Natural killer cell (primary cell): ENCODE results near the gene TAX1BP3. TPM values are rescaled to one million over a fixed set of nuclear protein-coding genes. Genes with fewer than 3 reads are reported as not detected.

ENCODE experiments used
- ATAC-seq, 3 donors: fragments of 150-1000 bp in 2 of 3; fragments of 200-7000 bp in 1 of 3; cut with Tn5 transposase; 1 replicate in 1 of 3; 2 replicates in 2 of 3; pipeline ENCODE4 v1.10.0; 2021; ENCODE audit warnings: mild to moderate bottlenecking in 2 of 3, moderate library complexity in 2 of 3
- DNase-seq, 2 donors: peaks; one replicate each; pipeline versions ENCODE4 v3.0.0 to v3.0.0-alpha.2; 2013 to 2021; ENCODE audit warnings: mixed read lengths in 1 of 2
- H3K27ac ChIP-seq: one replicate; pipeline ENCODE4 v1.5.1; 2013; ENCODE audit warnings: mild to moderate bottlenecking, low read length
- H3K27me3 ChIP-seq: one replicate; pipeline ENCODE4 v1.6.1; 2013; ENCODE audit warnings: low read length; ENCODE audit not compliant: control insufficient read depth, insufficient read depth
- H3K36me3 ChIP-seq: one replicate; pipeline ENCODE4 v1.6.1; 2013; ENCODE audit warnings: low read length; ENCODE audit not compliant: control insufficient read depth, insufficient read depth
- H3K4me1 ChIP-seq: one replicate; pipeline ENCODE4 v1.6.1; 2013; ENCODE audit warnings: low read length; ENCODE audit not compliant: control insufficient read depth, insufficient read depth
- H3K4me3 ChIP-seq: one replicate; pipeline ENCODE4 v1.5.1; 2013; ENCODE audit warnings: low read length
- H3K9me3 ChIP-seq: one replicate; pipeline ENCODE4 v1.6.1; 2013; ENCODE audit warnings: low read length; ENCODE audit not compliant: control insufficient read depth, insufficient read depth
- H3K27ac Mint-ChIP-seq, 2 donors: one replicate each; pipeline ENCODE4 v1.8.0; 2022; ENCODE audit warnings: mild to moderate bottlenecking in 2 of 2, mixed read lengths in 2 of 2, moderate library complexity in 1 of 2
- H3K27me3 Mint-ChIP-seq, 2 donors: one replicate each; pipeline ENCODE4 v1.8.0; 2022; ENCODE audit warnings: low read depth in 2 of 2, mixed read lengths in 2 of 2
- H3K36me3 Mint-ChIP-seq: one replicate; pipeline ENCODE4 v1.8.0; 2022; ENCODE audit warnings: mixed read lengths
- H3K4me1 Mint-ChIP-seq, 2 donors: one replicate each; pipeline ENCODE4 v1.8.0; 2022; ENCODE audit warnings: mixed read lengths in 2 of 2
- H3K4me3 Mint-ChIP-seq: one replicate; pipeline ENCODE4 v1.8.0; 2022; ENCODE audit warnings: mild to moderate bottlenecking, moderate library complexity, mixed read lengths
- H3K9me3 Mint-ChIP-seq, 2 donors: one replicate each; pipeline ENCODE4 v1.8.0; 2022; ENCODE audit warnings: mixed read lengths in 2 of 2
- WGBS: methylation state at CpG from one replicate; pipeline ENCODE4 v1.1.7; 2013; ENCODE audit warnings: missing lambda C conversion rate; ENCODE audit not compliant: insufficient coverage; 5-methylcytosine and 5-hydroxymethylcytosine counted together
- intact Hi-C: fragments of 100-400 bp; cut with micrococcal nuclease; formaldehyde crosslinking; loops from one replicate; pipeline ENCODE4 v1.14.2; 2022
- total RNA-seq, 4 donors: library from RNA; stranded (reverse); fragments of 120-200 nt in 1 of 4; gene quantifications; one replicate each; pipeline versions ENCODE4 v1.2.3 to v1.2.4, GENCODE V29; 2013 to 2022
- TF ChIP-seq, protein P1 (sequence below): fragments of 200-600 bp; IDR thresholded peaks from one replicate; pipeline ENCODE4 v1.8.0; 2022; ENCODE audit warnings: antibody characterized with exemption

Gene TAX1BP3
- total RNA-seq, 3 donors from 2014 or later (not counting 1 experiment from before 2014, with no cell fraction given) = 15.1 to 17.0 (median 16.3) TPM

DNA sequence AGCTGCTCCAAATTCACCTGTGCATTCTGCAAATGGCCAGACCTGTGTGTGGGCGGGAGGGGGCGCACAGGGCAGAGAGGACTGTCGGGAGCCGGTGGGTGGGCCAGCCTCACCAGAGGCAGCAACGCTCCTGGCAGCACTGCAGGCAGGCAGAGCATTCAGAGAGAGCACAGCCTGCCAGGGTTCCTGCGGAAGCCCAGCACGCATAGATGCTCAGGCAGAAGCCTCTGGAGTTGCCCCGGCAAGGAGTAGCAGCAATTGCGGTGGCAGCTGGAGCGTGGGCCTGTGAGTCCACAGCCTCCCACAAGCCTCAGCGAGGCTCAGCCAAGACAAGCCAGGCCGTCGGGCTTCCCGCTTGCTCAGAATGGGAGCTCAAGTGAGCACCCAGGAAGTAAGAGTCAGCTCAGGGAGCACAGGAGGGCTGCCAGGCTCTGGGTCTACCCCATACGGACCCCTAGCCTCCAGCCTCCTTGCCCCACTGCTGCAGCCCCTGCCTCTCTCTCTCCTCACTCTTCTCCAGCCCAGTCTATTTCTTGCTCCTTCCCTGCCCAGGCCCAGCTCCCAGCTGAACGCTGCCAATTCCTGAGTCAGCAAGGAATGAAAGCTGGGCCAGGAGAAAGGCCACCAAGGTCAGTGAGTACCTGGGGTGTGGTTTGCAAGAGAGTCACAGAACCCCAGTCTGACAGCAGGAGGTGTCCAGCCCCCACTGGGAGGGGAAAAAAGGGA, 9.9 kb upstream of the TAX1BP3 start:
- Mint-ChIP-seq H3K27ac (no peak overlapping the region), H3K9me3 (no peaks in the 10 kb centered on the region), H3K4me1 (peaks cover 0 to 4% of the 10 kb centered on the region in 2 donors), H3K4me3 (no peak overlapping the region), H3K36me3 (no peaks in the 10 kb centered on the region), H3K27me3 (no peaks in the 10 kb centered on the region)
- Histone ChIP-seq H3K9me3 (no peaks in the 10 kb centered on the region), H3K27me3 (no peaks in the 10 kb centered on the region), H3K27ac (no peak overlapping the region), H3K36me3 (no peaks in the 10 kb centered on the region), H3K4me3 (no peak overlapping the region), H3K4me1 (peaks cover 11% of the 10 kb centered on the region)
- 90% methylated on average over 16 of the region's 16 CpGs for WGBS
- intact Hi-C loops = no loop called here
- DNase-seq (no peak), ATAC-seq (no peak)
- TF ChIP-seq, protein P1, sequence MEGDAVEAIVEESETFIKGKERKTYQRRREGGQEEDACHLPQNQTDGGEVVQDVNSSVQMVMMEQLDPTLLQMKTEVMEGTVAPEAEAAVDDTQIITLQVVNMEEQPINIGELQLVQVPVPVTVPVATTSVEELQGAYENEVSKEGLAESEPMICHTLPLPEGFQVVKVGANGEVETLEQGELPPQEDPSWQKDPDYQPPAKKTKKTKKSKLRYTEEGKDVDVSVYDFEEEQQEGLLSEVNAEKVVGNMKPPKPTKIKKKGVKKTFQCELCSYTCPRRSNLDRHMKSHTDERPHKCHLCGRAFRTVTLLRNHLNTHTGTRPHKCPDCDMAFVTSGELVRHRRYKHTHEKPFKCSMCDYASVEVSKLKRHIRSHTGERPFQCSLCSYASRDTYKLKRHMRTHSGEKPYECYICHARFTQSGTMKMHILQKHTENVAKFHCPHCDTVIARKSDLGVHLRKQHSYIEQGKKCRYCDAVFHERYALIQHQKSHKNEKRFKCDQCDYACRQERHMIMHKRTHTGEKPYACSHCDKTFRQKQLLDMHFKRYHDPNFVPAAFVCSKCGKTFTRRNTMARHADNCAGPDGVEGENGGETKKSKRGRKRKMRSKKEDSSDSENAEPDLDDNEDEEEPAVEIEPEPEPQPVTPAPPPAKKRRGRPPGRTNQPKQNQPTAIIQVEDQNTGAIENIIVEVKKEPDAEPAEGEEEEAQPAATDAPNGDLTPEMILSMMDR = no peak

DNA sequence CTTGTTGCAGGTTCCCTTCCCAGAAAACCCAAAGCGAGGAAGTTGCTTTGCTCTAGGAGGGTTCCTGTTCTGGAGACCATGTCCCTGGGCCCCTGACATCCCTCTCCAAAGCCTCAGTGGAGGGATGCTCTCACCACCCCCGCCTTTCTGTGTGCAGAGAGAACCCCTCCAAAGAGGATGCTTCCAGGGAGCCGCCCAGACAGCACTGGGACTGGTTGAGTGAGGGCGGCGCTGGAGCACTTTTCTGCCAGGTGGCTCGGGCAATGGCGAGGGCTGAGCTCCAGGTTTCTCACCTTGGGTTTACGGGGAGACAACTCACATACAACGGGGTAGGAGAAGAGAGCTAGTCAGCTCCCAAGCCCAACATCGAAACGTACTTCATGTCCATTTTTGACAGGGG, 7.5 kb upstream of the TAX1BP3 start:
- no peaks in the 10 kb centered on the region for H3K27me3 Mint-ChIP-seq
- no peaks in the 10 kb centered on the region for H3K27me3 ChIP-seq
- no peak overlapping the region for H3K4me3 ChIP-seq
- ATAC-seq = no peak
- intact Hi-C loops = no loop called here
- H3K4me3 Mint-ChIP-seq = no peak overlapping the region
- no peaks in the 10 kb centered on the region for H3K36me3 Mint-ChIP-seq
- DNase-seq = no peak
- no peaks in the 10 kb centered on the region for H3K9me3 ChIP-seq
- no peak overlapping the region for H3K27ac Mint-ChIP-seq
- no peak overlapping the region for H3K27ac ChIP-seq
- TF ChIP-seq, protein P1 = no peak
- no peaks in the 10 kb centered on the region for H3K4me1 Mint-ChIP-seq
- no peaks in the 10 kb centered on the region for H3K4me1 ChIP-seq
- no peaks in the 10 kb centered on the region for H3K36me3 ChIP-seq
- no peaks in the 10 kb centered on the region for H3K9me3 Mint-ChIP-seq
- 95% methylated on average over 11 of the region's 11 CpGs for WGBS

DNA sequence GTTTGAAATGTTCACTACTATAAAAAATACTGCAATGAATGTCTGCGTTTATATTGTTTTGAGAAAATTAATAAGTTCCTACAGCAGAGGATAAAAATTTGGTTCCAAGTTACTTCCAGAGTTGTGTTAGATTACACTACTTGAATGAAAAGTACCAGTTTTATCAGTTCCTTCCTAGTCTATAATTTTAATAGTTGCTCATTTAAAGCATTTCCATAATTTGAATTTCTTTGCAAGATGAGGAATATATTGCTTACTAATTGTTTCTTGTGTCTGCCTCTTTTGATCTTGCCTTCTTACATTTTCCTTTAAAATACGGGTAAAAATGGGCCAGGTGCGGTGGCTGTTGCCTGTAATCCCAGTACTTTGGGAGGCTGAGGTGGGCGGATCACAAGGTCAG, 4.2 kb upstream of the TAX1BP3 start:
- H3K4me1 Mint-ChIP-seq = peaks cover 8 to 10% of the 10 kb centered on the region in 2 donors
- 93% methylated on average over 3 of the region's 4 CpGs for WGBS
- intact Hi-C loops = no loop called here
- no peak overlapping the region for H3K4me3 Mint-ChIP-seq
- ATAC-seq (no peak), DNase-seq (no peak)
- Histone ChIP-seq H3K36me3 (no peaks in the 10 kb centered on the region), H3K4me1 (peaks cover 17% of the 10 kb centered on the region), H3K9me3 (no peaks in the 10 kb centered on the region), H3K27ac (no peak overlapping the region), H3K4me3 (no peak overlapping the region), H3K27me3 (no peaks in the 10 kb centered on the region)
- TF ChIP-seq, protein P1 = no peak
- H3K27me3 Mint-ChIP-seq = no peaks in the 10 kb centered on the region
- no peaks in the 10 kb centered on the region for H3K9me3 Mint-ChIP-seq
- no peak overlapping the region for H3K27ac Mint-ChIP-seq
- H3K36me3 Mint-ChIP-seq = no peaks in the 10 kb centered on the region

DNA sequence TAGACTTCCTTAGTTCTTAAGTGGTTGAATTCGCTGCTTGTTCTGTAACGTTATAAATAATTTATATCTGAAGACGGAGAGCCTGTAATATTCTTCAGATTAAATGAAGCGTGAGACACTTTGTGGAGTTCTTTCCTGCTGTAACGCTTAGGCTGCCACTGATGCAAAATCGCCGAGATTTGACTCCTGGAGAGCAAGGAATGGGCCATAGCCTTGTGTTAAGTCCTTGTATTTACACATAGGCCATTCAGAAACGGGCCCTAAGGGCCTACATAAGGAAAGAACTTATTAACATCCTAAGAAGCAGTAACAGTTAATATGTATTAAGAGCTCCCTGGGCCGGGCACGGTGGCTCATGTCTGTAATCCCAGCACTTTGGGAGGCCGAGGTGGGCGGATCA, 1.2 kb upstream of the TAX1BP3 start:
- peak overlapping the region; percentile 94 for H3K4me3 Mint-ChIP-seq
- H3K27me3 ChIP-seq = no peaks in the 10 kb centered on the region
- WGBS = 63% methylated on average over 12 of the region's 12 CpGs
- H3K4me1 ChIP-seq = peaks cover 21% of the 10 kb centered on the region
- TF ChIP-seq, protein P1 = no peak
- H3K27me3 Mint-ChIP-seq = no peaks in the 10 kb centered on the region
- no peaks in the 10 kb centered on the region for H3K9me3 ChIP-seq
- intact Hi-C loops = no loop called here
- no peaks in the 10 kb centered on the region for H3K9me3 Mint-ChIP-seq
- H3K27ac ChIP-seq = no peak overlapping the region
- peak overlapping the region; percentile 88 to 93 for H3K27ac Mint-ChIP-seq
- H3K36me3 ChIP-seq = no peaks in the 10 kb centered on the region
- no peaks in the 10 kb centered on the region for H3K36me3 Mint-ChIP-seq
- DNase-seq = no peak
- no peak for ATAC-seq
- peak overlapping the region; percentile 99 for H3K4me3 ChIP-seq
- peaks cover 8 to 17% of the 10 kb centered on the region in 2 donors for H3K4me1 Mint-ChIP-seq
